T-helper 2 cell (primary cell): ENCODE data around the gene CTDSP2.
"Not testable (repeated sequence)": the region's sequence is repeated elsewhere in the genome, so short reads cannot be mapped to it uniquely, and the experiment has no call there.

Source experiments
- DNase-seq, 5 experiments: peaks; one replicate each; pipeline versions ENCODE4 v3.0.0 to v3.0.0-alpha.2; 2012 to 2022

CTDSP2 gene

DNA sequence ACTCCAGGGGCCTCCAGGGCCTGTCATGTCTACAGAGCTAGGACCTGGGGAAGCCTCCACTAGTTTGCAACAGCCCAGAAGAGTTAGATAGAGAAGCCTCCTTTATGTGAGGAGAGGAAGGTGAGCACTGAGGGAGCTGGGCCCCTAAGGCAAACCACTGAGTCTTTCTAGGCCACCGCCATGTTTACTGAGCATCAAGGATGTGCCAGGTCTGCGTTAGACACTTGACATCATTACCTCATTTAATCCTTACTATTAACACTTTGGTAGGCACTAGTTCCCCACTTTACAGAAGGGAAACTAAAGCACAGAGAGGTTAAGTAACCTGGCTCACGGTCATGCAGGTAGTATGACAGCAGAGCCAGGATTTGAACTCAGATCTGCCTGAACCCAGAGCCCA lies 12.9 kb downstream of the CTDSP2 start:
- no peak for DNase-seq

DNA sequence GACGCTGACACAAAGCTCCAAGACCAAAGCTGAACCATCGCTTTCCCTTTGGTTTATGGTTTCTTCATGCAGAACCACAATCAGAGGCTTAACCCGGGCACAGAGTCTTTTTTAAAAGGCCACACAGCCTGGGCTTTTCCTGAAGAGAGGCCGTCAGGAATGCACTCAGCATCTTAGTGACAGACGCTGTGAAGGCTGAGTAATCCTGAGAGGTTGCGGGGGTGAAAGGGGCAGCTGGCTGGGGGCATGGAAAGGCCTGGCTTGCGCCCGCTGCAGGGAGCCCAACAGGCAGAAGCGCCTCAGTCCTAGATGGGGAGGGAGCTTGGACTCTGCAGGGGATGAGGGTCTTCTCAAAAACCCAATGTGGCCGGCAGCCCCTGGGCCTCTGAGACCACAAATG lies 13.6 kb downstream of the CTDSP2 start:
- DNase-seq = no peak

GRCh38 chr12:57830393-57830792 lies 16.1 kb downstream of the CTDSP2 start:
- no peak for DNase-seq

DNA sequence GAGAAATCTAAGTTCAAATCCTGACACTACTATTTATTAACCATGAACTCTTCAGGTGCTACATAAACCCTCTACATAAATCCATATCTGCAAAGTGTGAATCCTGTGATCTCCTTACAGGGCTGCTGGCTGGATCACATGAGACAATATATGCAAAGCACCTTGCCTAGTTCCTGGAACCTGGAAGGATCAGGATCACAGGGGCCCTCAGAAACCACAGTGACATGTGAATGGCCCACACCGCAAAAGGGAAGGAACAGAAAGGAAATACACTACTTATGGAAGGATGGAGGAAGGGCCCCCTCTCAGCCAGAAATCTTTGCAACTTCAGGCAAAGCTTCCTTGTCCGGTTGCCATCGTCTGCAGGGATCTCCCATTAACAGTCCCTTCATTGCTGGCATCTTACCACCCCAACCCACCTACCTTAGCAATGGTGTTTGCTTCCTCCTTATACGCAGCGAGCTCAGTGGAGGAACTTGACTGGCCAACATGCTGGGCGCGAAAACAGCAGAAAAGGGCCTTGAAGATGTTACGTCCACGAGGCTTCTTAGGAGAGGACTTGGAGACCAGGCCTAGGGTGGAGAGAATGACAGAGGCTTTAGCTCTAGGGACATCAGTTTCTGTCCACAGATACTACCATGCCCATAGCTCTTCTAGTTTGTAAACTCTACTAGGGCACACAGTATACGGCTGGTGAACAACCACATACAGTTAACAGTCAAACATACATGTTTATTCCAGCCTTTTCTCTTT lies 17.3 kb downstream of the CTDSP2 start:
- DNase-seq = no peak

- no peak for DNase-seq
Observed at GRCh38 chr12:57826966-57827365, 19.6 kb downstream of the CTDSP2 start.

DNA sequence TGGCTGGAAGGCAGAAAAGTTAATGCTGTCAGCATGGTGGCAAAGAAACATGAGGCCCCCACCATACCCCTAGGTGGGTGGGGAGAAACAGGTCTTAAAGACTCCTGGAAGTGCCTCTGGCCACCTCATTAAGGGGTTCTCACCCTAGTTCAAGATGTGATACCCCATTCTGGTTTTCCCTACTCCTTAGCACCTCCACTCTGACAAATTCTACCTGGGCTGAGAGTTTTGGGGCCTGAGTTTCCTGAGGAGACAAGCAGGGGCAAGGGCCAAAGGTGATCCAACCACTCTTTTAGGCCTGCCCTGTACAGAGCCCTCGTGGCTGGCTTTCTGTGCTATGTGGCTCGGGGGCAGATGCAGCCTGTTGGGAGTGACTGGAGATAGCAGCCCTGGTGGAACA lies 20.1 kb downstream of the CTDSP2 start:
- DNase-seq = no peak

DNA sequence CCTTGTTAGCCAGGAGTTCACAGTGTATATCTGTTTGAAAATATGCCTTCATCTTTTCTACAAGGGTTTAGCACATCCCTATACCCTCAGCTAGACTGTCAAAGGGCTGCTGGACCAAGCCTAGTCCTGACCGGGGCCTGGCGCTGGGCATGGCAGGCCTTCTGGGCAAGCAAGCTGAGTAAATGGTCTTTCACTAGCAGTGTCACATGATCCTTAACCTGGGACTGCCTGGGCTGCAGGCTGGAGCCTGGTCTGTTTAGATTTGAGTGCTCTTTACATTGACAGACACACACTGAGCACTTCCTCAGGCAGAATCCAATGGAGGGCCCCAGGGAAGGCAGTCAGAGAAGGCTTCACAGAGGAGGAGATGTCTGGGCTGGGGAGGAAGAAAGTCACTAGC lies 21.1 kb downstream of the CTDSP2 start:
- no peak for DNase-seq

- no peak for DNase-seq
Observed at GRCh38 chr12:57823908-57824640, 22.5 kb downstream of the CTDSP2 start.

DNA sequence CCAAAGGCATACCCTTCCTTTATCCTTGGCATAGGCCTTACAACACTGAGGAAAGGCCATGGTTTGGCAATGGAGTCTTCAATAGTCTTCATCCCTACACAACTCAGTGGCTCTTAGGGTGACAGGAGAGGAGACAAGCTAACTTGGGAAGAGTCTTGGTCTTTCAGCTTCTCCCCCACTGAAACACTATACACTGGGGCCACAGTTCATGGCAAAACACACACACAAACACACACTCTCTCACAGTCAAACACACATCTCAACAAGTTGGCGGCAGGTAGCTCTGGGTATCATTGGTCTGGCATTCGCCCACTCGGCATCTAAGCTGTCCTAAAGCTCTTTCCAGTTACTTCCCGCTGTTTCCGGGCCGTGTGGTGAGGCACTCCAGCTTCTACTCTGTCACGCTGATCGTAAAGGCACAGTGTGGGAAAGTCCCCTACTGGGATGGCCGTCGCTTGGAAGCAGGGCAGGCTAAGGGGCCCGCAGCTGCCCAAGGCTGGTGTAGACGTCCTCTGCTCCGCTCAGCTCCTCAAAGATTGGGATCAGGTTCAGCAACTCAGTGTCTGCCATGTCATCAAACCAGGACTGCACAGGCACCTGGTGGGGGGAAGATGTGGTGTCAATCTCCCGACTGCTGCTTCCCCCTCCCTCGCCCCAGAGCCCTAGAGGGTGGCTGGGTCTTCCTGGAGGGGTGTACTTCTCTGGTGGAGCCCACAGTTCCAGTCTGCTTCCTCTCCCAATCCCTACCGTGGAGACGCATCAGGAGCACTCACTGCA lies 23.2 kb downstream of the CTDSP2 start:
- no peak for DNase-seq

- DNase-seq = no peak
Observed at GRCh38 chr12:57822392-57823130, 24.0 kb downstream of the CTDSP2 start.

DNA sequence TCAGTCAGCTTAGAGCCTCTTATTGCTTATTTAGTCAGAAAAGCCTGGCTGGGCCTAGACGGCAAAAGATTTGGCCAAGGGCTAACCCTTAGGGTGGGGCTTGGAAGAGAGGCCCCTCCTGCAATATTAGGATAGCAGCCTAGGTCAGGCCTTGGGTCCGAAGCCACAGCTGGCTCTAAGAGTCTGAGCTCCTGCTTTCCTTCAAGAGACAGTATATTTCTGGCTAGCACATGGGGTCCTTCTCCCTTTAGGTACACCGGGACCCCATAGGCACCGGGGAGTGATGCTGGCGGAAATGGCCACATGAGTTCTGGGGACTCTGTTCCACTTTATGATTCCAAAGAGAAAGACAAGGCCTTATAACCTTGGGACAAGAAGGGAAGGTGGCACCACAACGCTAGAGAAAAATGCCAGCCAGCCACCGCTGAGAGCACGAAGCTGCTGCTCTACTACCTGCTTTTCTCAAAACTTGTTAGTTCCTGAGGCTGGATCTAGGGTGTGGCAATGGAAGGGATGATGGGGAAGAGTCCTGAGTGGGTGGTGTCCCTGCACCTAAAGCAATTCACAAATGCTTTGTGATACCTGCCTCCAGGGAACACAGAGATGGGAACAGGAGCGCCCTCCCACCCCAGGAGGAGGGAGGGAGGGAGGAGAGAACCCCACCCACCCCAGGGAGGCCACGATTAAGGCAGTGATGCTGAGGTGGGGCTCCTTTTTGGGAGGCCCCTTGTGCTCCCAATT lies 24.9 kb downstream of the CTDSP2 start:
- DNase-seq = no peak

DNA sequence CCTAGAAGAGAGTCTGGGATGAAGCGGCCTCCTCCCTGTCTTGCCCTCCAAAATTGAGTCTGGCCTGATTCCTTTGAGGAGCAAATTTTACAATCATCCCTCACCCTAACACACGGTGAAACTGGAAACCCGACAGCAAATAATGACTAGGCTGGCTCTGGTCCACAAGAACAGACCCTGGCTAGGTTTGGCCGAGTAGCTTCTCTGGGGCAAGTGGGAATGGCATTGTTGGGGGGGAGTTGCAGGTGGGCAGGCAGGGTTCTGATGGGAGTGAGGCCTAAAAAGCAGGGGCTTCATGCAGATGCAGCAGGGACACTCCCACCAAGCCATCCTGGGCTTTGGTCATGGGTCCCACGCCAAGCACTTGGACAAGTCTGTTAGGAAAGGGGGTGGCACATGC lies 25.5 kb downstream of the CTDSP2 start:
- not testable (repeated sequence) for DNase-seq

DNA sequence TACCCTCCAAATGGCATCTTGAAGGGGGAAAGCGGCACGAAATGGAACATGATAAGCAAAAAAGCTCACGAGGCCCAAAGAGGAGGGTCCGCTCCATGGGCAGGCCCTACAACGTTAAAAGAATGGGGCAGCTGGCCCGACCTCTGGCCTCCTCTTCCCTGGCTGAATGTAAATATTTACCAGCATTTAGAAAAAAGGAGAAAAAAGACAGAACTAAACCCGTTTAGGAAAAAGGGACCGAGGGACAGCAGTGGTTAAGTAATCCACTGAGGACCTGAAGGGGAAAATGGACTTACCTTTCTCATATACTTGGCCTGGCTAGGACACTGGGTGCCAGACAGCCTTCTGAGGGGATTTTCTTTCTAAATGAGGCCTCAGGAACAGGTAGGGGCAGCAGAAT lies 26.4 kb downstream of the CTDSP2 start:
- DNase-seq = not testable (repeated sequence)

- DNase-seq = not testable (repeated sequence)
Observed at GRCh38 chr12:57817990-57818331, 28.6 kb downstream of the CTDSP2 start.

DNA sequence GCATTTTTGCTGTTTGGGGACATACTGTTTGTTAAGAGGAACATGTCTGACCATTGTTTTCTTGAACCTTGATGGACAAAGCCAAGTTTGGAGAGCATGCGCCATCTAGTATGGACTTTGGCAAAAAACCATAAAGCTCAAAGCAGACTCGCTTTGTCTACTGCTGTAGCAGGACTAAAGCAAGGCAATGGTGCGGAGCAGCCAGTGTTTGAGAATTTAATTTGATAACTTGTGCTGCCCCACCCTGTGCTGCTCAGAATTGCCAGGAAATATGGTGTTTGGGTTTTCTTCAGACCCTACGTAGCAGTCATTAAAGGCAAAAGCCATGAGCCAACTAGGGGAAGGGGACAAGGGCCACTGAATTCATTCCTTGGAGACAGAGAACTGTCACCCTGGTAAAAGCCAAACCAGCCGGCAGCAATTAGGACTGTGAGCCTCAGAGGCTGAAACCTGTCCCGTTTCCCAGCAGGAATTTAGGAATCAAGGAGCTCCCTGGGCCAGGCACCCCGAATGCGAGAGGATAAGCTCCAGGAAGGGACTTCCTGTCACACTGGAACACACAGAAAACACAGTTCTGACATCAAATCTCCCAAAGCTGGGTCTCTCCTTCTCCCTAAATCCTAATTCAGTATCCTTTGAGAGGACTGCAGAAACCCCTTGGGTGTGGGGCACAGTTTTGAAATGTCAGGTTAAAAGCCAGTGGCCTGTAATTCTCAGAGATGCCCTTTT lies 29.1 kb downstream of the CTDSP2 start:
- no peak for DNase-seq

- DNase-seq = no peak
Observed at GRCh38 chr12:57816855-57817151, 29.7 kb downstream of the CTDSP2 start.

DNA sequence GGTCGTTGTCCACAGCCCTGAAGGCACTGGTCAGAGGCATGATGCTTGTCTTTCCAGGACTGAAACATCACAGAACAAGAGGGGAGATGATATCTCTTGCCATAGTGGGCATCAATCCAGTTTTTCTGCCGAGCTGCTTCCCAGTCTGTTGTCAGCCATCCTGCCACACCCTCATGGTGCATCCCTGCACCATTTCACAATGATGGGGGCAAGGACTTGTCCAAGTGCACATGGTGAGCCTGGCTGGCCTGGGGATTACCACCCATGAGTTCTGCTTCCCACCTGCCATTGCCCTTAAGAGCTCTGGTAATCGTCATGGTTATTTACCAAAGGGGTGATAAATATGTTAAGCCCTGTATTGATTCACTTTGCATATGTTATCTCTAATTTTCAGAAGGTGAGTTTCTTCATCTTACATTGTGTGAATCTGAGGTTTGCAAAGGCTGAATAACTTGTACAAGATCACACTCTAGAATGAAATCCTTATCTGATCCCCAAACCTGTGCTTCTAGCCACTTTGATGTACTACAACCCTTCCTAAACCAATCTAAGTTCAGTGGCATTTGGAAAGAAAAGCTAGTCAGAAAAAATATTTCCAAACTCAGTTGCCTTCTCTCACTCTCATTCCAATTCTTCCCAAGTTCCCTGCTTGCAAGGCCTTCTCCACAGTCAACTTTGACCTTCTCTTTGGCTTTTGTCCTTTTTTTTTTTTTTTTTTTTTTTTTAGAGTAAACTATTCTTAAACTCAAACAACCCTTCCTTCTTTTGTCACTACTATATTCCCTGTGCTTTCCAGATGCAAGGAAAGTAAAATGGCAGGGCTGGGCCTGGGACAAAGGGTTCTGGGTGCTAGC lies 30.3 kb downstream of the CTDSP2 start:
- no peak for DNase-seq

- DNase-seq = no peak
Observed at GRCh38 chr12:57815177-57816000, 31.1 kb downstream of the CTDSP2 start.

DNA sequence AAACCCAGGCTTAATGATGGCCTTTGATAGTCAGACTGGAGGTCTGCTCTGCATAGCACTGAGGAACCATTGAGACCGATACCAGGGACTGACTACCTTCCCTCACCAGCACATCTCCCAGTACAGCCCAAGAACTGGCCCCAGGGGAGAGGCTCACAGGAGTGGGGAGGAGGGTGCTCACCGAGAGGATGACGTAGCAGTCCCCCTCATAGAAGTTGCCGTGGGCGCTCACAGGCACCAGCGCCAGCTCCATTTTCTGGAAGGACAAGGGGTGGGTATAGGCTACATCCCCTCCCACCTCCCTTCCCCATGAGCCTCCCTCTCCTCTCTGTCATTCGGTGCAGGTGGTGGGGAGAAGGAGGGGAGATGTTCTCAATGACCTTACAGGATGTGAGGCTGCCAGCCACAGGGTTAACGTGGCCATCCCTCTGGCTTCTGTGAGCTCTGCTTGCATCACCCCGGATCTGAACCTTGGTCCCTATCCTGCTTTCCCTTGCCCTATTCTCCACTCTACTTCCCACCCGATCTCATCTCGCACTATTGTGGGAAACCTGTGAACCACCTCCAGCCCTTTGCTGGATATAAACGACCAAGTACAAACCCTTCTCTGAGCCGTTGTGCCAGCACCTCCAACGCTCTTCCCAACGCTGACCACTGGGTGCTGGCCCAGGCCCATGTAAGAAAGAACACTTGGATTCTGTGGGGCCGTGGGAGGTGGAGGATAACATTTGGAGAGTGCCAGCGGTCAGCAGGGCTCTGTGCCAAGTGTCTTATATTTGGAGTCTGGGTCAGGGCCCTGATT lies 32.4 kb downstream of the CTDSP2 start:
- no peak for DNase-seq
